ENCODE results near the gene GALNT18.

GRCh38 chr11:11263238-11264005, 358.4 kb downstream of the GALNT18 start:
- TF ChIP-seq, protein P1, sequence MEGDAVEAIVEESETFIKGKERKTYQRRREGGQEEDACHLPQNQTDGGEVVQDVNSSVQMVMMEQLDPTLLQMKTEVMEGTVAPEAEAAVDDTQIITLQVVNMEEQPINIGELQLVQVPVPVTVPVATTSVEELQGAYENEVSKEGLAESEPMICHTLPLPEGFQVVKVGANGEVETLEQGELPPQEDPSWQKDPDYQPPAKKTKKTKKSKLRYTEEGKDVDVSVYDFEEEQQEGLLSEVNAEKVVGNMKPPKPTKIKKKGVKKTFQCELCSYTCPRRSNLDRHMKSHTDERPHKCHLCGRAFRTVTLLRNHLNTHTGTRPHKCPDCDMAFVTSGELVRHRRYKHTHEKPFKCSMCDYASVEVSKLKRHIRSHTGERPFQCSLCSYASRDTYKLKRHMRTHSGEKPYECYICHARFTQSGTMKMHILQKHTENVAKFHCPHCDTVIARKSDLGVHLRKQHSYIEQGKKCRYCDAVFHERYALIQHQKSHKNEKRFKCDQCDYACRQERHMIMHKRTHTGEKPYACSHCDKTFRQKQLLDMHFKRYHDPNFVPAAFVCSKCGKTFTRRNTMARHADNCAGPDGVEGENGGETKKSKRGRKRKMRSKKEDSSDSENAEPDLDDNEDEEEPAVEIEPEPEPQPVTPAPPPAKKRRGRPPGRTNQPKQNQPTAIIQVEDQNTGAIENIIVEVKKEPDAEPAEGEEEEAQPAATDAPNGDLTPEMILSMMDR (IDR thresholded peaks at IDR 0.05; ENCODE audit: insufficient read depth, low read length), result no peak
- TF ChIP-seq GABPA (IDR thresholded peaks at IDR 0.05; ENCODE audit: low read depth) (no peak), SPI1 (IDR thresholded peaks at IDR 0.05; ENCODE audit: borderline replicate concordance, low read depth) (no peak)
- TF ChIP-seq, protein P2, sequence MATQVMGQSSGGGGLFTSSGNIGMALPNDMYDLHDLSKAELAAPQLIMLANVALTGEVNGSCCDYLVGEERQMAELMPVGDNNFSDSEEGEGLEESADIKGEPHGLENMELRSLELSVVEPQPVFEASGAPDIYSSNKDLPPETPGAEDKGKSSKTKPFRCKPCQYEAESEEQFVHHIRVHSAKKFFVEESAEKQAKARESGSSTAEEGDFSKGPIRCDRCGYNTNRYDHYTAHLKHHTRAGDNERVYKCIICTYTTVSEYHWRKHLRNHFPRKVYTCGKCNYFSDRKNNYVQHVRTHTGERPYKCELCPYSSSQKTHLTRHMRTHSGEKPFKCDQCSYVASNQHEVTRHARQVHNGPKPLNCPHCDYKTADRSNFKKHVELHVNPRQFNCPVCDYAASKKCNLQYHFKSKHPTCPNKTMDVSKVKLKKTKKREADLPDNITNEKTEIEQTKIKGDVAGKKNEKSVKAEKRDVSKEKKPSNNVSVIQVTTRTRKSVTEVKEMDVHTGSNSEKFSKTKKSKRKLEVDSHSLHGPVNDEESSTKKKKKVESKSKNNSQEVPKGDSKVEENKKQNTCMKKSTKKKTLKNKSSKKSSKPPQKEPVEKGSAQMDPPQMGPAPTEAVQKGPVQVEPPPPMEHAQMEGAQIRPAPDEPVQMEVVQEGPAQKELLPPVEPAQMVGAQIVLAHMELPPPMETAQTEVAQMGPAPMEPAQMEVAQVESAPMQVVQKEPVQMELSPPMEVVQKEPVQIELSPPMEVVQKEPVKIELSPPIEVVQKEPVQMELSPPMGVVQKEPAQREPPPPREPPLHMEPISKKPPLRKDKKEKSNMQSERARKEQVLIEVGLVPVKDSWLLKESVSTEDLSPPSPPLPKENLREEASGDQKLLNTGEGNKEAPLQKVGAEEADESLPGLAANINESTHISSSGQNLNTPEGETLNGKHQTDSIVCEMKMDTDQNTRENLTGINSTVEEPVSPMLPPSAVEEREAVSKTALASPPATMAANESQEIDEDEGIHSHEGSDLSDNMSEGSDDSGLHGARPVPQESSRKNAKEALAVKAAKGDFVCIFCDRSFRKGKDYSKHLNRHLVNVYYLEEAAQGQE (IDR thresholded peaks at IDR 0.05; ENCODE audit: insufficient replicate concordance, low read depth), result no peak
